NCI-H2029 treated with DMSO at 0.1 percent for 48 hours (cell line): Measurements from ENCODE around the gene RC3H2.

Experiments used
- DNase-seq: peaks from one replicate; lab custom pipeline; 2025; lab: John Stamatoyannopoulos, UW

Gene RC3H2, protein sequence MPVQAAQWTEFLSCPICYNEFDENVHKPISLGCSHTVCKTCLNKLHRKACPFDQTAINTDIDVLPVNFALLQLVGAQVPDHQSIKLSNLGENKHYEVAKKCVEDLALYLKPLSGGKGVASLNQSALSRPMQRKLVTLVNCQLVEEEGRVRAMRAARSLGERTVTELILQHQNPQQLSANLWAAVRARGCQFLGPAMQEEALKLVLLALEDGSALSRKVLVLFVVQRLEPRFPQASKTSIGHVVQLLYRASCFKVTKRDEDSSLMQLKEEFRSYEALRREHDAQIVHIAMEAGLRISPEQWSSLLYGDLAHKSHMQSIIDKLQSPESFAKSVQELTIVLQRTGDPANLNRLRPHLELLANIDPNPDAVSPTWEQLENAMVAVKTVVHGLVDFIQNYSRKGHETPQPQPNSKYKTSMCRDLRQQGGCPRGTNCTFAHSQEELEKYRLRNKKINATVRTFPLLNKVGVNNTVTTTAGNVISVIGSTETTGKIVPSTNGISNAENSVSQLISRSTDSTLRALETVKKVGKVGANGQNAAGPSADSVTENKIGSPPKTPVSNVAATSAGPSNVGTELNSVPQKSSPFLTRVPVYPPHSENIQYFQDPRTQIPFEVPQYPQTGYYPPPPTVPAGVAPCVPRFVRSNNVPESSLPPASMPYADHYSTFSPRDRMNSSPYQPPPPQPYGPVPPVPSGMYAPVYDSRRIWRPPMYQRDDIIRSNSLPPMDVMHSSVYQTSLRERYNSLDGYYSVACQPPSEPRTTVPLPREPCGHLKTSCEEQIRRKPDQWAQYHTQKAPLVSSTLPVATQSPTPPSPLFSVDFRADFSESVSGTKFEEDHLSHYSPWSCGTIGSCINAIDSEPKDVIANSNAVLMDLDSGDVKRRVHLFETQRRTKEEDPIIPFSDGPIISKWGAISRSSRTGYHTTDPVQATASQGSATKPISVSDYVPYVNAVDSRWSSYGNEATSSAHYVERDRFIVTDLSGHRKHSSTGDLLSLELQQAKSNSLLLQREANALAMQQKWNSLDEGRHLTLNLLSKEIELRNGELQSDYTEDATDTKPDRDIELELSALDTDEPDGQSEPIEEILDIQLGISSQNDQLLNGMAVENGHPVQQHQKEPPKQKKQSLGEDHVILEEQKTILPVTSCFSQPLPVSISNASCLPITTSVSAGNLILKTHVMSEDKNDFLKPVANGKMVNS

DNA sequence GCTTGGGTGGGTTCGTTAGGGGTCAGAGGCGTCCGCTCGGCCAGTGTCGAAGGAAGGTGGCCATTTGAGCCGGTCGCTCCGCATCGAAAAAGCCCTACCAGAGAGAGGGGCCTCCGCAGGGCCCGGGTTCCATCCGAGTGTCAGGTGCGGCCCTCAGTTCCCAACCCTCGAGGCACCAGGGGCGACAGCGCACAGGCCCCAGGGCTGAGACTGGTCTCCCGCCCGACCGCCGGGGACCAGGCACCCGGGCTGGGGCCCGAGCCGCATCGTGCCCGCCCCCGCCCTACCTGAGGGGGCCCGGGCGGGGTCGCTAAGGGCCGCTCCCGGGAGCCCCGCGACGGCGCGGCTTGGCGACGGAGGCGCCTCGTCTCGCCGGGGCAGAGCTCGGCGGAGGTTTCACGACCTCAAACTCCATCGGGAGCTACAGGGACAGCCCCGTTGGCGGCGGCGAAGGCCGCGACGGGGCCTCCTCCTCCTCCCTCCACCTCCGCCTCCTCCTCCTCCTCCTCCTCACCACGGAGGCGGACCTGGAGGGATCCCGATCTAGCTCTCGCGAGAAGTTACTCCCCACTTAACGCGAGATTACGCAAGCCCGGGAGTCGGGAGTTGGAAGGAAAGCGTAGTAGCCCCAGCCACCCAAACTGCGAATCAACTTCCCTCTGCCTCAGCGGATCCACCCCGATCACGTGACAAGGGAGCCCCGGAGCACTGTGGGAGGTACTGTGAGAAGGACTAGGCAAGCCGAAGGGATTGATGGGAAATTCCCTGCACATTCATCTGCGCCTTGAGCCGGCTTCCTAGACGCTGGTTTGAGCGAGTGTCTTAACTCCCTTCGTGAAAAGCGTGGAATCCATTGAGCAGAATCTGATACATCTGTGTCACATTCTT lies at the start of gene RC3H2:
TSS of gene RC3H2 (minus strand) at position 537 of the 888 bp plus-strand sequence. CDS start 7,850 bp downstream, outside the sequence.
- peak; percentile 98 for DNase-seq

DNA sequence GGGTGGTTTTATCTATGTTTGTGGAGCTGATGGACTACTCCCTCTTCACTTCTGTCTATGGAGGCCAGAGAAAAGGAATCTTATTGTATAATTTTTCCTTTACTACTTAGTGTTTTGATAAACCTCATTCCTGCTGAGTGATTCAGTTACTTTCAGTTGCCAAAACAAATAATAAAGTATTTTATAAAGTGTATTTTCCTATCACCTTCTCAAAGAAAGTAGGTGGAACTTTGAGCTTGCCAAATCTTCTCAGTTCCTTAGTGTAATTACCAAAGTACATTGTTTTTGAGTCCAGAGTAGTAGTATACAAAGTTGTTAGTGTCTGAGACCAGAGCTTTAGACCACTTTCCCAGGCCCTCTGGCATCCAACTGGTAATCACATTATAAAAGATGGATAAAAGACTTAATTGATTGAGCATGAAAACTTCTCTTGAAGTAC lies 49.1 kb upstream of the RC3H2 start:
- no peak for DNase-seq

DNA sequence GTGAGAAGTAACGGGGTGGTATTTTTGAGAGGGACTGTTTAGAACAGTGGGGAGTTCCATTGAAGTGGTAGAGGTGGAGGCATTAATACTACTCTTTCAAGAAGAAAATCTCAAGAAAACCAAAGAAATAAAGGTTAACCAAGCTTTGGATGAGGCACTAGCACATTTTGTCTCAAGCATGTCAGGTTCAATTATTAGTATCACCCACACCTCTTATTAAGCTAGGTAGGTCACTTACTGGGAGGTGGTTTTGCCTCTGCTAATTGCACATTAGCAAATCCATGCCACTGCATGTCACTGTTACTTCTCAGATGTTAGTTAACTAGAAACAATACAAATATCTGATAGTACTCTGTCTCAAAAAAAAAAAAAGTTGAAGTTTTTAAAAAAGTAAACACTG lies 45.9 kb upstream of the RC3H2 start:
- no peak for DNase-seq

DNA sequence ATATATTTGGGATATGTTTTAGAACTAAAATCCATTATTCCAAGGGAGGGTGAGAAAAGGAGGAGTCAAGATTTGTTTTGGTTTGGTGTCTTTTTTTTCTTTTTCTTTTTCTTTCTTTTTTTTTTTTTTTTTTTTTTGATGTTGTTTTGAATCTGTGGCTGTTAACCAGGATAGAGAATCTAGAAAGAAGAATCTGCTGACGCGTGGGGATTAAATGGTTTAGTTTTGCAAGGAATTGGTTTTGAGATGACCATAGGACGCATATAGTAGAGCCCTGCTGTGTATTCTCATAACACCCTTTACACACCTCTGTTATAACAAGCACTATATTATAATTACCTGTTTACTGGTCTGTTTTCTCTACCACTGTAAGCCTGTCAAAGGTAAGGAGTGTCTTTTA lies 45.1 kb upstream of the RC3H2 start:
- DNase-seq = no peak

DNA sequence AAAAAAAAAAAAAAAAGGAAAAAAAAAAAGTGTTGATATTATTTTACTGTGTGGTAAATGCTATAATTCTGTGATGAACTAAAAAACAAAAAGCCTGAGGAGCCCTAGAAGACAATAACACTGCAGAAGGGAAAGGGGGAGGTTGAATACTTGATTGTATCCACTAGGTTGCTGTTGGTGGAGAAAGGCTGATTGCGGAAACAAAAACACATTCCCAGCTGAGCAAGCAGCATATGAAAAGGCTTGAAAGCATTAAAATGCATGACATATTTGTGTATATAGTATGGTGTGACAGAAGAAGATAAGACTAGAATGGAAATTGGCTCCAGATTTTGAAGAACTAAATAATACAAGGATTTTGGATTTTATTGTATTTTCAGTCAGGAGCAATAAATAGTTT lies 44.5 kb upstream of the RC3H2 start:
- DNase-seq = no peak

DNA sequence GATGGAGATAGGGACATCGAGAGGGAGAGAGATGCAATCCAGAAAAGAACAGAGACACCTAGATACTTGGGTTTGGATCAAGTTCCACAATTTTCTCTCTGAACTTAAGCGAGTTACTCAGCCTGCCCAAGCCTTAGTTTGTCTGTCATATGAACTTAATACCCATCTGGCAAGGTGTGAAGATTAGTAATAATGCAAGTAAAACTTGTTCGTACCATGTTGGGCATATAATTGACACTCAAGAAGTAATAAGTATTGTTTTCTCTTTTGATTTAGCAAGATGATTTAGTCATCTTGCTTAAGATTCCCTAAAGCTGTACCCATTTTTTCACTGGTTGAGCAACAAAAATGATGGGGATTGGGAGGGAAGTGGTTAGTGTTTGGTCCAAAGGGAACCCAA lies 43.2 kb upstream of the RC3H2 start:
- DNase-seq = no peak

DNA sequence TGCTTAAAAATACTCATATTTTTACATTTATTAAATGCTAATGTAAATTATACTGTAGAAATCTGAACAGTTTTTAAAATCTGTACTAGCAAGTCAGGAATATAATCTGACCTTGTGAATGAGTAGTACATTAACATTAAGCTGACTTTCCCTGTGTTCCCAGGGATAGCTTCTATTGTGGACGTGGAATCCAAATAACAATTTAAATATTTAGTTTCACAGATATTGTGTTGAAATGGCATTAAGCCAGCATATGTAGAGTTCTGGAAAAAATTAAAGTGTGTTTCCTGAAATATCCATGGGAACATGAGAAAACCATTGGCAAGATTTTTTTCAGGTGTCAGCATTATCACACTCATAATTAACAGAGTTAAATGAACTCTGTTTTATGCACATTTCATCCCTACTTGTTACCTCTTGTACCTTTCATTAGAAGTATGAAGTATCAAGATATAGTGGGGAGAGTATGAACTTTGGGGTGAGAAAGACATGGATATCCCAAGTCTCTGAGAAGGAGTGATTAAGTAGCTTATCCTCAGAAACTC lies 41.4 kb upstream of the RC3H2 start:
- DNase-seq = no peak

DNA sequence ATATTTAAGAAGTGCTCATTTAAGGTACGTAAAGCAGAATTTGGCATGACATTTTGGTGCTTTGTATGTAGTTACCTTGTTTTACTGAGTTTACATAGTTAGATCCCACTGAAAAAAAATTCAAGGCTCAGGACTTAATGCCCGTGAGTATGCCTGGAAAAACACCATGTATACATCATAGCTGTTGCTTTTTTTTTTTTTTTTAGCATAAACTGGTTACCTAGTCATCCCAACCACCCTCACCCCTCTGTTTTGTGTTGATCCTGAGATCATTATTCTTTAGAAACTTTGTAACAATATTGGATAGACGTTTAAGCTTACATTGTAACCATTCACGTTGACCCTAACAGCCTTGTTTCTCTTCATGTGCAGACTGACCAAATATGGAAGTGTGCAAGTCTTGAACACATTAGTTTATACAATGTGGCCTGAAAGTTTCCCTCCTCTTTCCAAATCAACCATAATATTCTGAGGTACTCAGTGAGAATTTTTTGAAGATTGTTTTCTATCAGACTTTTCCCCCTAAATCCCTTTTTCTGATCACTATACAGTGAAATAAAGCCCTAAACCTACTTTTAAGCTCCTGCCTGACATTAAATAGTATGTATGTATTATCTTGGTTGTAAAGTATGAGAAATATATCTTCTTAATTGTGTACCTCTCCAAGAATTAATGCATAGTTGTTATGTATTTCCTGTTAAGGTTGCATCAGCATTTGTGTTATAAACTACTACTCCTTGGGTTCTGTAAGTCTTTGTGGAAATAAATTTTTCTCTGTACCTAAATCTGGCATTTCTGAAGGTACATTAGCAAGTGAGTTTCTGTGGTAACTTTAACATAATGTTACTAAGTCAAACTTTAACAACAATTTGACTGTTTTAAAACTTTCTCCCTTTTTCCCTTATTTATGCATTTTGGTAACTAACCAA lies 40.1 kb upstream of the RC3H2 start:
- no peak for DNase-seq

DNA sequence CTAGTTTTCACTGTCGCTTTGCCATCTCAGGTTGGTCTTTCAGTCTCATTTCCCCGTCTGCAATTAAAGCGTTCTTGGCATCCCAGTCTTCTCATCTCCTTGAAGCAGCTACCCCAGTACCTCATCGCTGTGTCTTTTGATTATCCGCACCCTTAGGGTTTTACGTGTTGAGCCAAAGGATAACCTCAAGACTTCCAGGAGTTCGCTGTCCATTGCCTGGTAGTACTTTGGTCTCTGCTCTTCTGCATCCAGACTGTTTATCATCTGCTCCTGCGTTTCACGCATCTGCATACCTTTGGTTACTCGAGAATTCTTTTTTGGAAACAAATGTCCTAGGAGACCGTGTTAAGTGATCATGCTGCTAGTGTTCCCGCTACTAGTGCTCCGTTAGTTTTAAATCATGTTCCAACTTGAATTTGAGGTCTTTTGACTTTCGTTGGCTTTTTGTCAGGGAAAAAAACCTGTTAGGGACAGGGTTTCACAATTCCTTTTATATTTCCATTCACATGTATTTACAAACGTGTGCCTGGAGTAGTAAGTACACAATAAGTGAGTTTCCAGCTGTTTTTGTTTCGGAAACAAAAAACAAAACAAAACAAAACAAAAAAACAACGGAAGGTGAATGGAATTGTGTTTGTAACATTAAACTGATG lies 36.5 kb upstream of the RC3H2 start:
- DNase-seq = no peak

DNA sequence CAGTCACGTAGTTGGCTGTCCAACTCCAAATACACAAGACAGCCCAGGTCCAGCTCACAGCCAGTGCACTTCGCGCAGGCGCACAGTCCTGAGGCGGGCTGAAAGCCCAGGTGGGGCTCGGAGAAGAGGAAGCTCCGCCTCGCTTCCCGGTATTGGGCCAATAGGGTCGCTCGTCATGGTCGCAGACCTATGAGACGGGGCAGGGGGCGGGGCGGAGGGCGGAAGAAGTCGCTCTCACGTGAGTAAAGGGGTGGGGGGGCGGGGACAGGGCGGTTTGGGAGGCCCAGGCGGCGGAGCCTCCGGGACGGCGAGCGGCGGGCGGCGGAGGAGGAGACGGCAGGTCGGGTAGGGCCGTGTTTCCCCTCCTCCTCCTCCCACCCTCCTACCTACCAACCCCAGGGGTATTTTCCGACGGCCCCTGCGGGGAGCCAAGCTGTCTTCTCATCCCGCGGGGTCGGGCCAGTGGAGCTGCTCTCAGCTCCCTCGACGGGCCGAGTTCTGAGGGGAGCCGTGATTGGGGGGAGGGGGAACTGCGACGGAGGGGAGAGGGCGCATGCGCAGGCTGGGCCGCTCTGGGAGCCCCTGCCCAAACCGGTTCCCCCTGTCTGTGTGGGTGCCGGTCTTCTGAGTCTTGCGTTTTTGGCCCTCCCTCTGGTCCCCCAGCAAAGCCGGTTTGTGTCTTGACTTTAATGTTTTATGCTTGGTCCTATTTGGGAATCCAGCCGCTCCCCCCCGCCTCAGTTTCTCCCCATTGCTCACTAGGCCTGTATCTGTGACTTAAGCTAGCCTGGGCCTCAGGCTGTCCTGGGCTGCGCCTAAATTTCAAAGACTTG lies 35.8 kb upstream of the RC3H2 start, which contains the start of gene RABGAP1:
TSS of gene RABGAP1 (plus strand) at position 272 of the 833 bp plus-strand sequence. CDS start 16,040 bp downstream, outside the sequence.
- DNase-seq = peak; percentile 93

DNA sequence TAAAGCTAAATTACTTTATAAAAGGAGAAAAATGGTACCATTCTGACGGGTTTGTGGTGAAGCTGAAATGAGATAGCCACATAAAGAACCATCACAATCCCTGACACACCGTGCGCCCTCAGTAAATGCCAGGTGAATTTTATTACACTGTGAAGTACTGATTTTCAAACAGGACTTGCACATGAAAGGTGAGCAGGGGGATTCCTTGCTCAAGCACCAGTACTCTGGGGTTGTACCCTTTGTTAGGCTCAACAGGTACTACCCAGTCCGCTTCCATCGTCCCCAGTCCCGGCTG lies 35.2 kb upstream of the RC3H2 start:
- DNase-seq = no peak

DNA sequence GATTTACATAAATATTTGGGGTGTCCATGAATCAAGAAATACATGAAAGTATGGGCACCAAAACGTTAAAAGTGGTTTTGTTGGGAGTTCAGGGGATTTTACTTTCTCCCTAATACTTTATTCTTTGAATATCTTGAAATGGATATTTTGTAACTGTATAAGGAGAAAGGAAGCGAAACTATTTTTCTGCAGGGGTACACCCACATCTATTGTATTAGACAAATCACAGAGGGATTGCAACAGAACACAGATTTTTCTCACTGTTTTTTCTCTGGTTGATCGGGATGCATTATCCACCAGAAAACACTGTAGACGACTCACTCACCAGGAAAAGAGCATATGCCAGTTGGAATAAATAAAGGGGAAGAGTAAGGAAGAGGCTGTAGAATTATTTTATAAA lies 34.4 kb upstream of the RC3H2 start:
- DNase-seq = no peak

DNA sequence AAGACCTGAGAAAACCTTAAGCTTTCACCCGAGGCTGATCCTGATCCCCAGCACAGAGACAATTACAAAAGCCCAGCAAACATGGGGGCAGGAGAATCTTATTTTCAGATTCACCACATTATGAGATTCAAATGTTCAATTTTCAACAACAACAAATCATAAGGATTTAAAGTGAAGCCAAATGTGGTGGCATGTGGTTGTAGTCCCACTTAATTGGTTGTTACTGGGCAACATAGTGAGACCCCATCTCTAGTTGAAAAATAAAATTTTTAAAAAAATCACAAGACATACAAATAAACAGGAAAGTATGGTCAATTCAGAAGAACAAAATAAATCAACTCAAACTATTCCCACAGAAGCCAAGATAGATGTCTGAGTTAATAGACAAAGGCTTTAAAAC lies 31.7 kb upstream of the RC3H2 start:
- no peak for DNase-seq

DNA sequence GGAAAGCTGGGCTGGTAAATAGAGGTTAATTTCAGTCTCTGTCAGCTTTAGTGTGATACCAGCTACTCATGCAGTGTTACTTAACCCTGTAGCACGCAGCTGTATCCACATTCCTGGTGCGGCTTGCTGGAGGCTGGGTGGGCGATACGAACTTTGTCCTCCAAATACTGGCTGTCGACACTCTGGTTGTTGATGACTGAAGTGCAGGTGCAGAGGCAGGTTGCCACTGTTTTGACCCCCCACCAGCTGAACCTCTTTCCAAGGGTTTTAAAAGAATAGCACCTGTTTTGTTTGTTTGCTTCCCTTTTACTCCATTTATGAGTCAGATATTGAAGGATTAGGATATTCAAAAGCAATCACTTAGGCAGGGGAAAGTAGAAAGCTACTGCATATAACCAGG lies 31.3 kb upstream of the RC3H2 start:
- no peak for DNase-seq

DNA sequence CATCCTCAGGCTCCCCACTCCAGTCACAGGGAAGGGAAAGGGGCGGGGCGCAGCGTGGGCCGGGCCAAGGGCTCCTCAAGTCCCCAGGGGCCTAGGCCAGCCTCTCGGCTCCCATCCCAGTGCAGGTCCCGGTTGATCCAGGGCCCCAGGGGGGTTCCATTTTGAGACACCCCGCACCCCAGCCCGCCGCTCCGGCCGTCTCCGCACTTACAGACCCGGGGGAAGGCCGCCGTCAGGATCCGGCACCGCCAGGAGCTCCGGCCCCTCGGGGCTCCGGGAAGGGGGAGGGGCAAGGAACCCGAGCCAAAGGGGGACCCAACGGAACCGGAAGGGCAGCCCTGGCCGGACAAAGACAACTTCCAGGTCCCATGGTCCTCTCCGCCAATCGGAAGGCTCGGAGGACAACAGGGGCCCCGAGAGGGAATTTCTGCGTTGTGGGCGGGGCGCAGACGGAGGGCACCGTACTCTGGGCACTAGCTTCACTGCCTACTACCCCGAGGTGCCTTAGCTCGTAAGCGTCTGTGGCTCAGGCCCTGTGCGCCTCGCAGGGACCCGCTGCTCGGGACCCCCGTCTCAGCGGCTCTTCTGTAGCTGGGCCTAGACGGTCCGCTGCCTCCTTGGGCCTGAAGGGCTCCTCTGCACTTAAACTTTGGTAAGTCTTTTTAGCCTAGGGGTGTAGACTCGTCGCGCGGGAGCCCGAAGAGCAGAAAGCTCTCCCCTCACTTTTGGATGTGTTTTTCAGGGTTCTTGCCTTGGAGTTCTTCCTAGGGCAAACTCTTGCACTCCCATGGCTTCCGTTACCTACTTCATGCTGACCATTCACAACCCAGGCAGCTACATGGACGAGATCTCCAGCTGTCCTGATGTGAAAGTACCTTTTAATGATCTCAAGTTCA lies 26.3 kb upstream of the RC3H2 start, which contains the start of gene ZBTB26:
TSS of gene ZBTB26 (minus strand) at position 287 of the 896 bp plus-strand sequence. CDS start 11,578 bp downstream, outside the sequence.
- DNase-seq = peak; percentile 73

DNA sequence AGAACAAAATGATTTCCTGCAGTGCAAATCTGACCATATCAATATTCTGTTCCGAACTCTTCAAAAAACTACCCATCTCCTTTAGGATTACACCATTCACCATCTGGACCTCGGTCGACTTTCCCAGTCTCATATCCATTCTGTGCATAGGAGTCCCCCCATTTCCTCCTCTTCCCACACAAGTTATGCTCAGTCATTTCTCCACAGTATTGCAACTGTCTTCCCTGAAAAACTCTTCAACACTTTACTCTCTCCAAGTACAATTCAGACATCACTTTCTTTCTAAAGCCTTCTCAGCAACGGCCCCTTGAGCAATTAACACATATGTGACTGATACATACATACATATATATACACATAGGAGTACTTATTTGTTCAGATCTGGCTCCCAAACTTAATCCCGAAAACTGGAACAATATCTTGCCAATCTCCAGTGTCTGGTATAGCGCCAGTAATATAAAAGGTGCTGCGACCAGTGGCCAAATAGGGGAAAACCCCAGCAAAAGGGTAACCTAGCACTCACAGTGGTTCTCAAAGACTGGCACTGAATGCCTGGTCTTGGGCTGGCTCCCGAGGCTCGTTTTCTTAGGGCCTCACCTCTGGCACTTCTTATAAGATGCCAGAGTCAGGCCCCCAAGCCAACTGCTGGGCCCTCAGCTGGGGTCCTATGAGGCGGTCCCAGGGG lies 25.5 kb upstream of the RC3H2 start:
- DNase-seq = no peak
